HEK293 (cell line): ENCODE measurements around the gene KPNA6.
A peak's percentile ranks its signal among the peaks of the same experiment; 100 is the strongest.

ENCODE experiments used
- CTCF ChIA-PET: fragments of 350-600 bp; formaldehyde crosslinking; extraction: SDS; loops from one replicate; lab custom pipeline; 2021; ENCODE audit warnings: antibody characterized with exemption; lab: Yijun Ruan, JAX
- POLR2A ChIA-PET: fragments of 300-600 bp; formaldehyde crosslinking; extraction: SDS; loops from one replicate; lab custom pipeline; 2020; ENCODE audit warnings: antibody characterized with exemption, inconsistent platforms; lab: Yijun Ruan, JAX
- H3K27ac ChIP-seq: fragments of 200-500 bp; sonication (Bioruptor generic); 2 replicates; pipeline ENCODE4 v1.5.1; 2014; ENCODE audit warnings: low read depth, low read length, control low read depth, inconsistent platforms; ENCODE audit errors: extremely low read depth
- H3K36me3 ChIP-seq, 2 experiments: fragments of 200-500 bp in 1 of 2; sonication (Bioruptor generic) in 1 of 2; 1 replicate in 1 of 2; 2 replicates in 1 of 2; pipeline ENCODE4 v1.5.1; 2014 to 2017; ENCODE audit warnings: inconsistent platforms in 2 of 2, low read length in 2 of 2; ENCODE audit not compliant: control insufficient read depth in 2 of 2, insufficient read depth in 1 of 2
- H3K4me1 ChIP-seq: fragments of 200-500 bp; sonication (Bioruptor generic); 2 replicates; pipeline ENCODE4 v1.5.1; 2014; ENCODE audit warnings: mild to moderate bottlenecking, low read length, inconsistent platforms; ENCODE audit not compliant: control insufficient read depth, insufficient read depth
- H3K4me3 ChIP-seq: 2 replicates; pipeline ENCODE4 v1.5.1; 2011; ENCODE audit warnings: low read depth, mild to moderate bottlenecking, control low read depth, low read length, moderate library complexity
- H3K9me3 ChIP-seq: fragments of 200-500 bp; sonication (Bioruptor generic); 2 replicates; pipeline ENCODE4 v1.5.1; 2014; ENCODE audit warnings: low read depth, low read length, inconsistent platforms; ENCODE audit not compliant: control insufficient read depth, insufficient read depth
- BCL11B ChIP-seq: fragments of 450-650 bp; formaldehyde crosslinking; IDR thresholded peaks from 2 replicates; pipeline ENCODE4 v1.5.1; 2016; ENCODE audit warnings: low read depth, missing biosample characterization, missing genetic modification characterization
- HOXA7 ChIP-seq: sonication (generic); formaldehyde crosslinking; IDR thresholded peaks from 2 replicates; pipeline ENCODE4 v1.8.1; 2022; ENCODE audit warnings: missing genetic modification reagents, borderline replicate concordance
- MZF1 ChIP-seq: fragments of 450-650 bp; formaldehyde crosslinking; IDR thresholded peaks from 2 replicates; pipeline ENCODE4 v1.5.1; 2017; ENCODE audit warnings: missing biosample characterization, missing genetic modification characterization, borderline replicate concordance
- SALL2 ChIP-seq: fragments of 450-650 bp; formaldehyde crosslinking; IDR thresholded peaks from 2 replicates; pipeline ENCODE4 v1.5.0; 2017; ENCODE audit warnings: missing biosample characterization, mild to moderate bottlenecking, missing genetic modification characterization, borderline replicate concordance
- SP2 ChIP-seq: fragments of 450-650 bp; formaldehyde crosslinking; IDR thresholded peaks from 2 replicates; pipeline ENCODE4 v1.5.1; 2016; ENCODE audit warnings: missing biosample characterization, missing genetic modification characterization
- SP3 ChIP-seq: fragments of 450-650 bp; formaldehyde crosslinking; IDR thresholded peaks from 2 replicates; pipeline ENCODE4 v1.5.1; 2016; ENCODE audit warnings: missing biosample characterization, missing genetic modification characterization
- ZBTB48 ChIP-seq: fragments of 450-650 bp; formaldehyde crosslinking; IDR thresholded peaks from 2 replicates; pipeline ENCODE4 v1.5.1; 2016; ENCODE audit warnings: missing biosample characterization, missing genetic modification characterization
- ZNF302 ChIP-seq: fragments of 450-650 bp; formaldehyde crosslinking; IDR thresholded peaks from 2 replicates; pipeline ENCODE4 v1.5.1; 2016; ENCODE audit warnings: missing biosample characterization, missing genetic modification characterization, low read depth
- ZNF341 ChIP-seq: fragments of 450-650 bp; formaldehyde crosslinking; IDR thresholded peaks from 2 replicates; pipeline ENCODE4; 2016; ENCODE audit warnings: low read depth, missing biosample characterization, missing genetic modification characterization
- ZNF426 ChIP-seq: fragments of 450-650 bp; formaldehyde crosslinking; IDR thresholded peaks from 2 replicates; pipeline ENCODE4 v1.5.1; 2017; ENCODE audit warnings: missing biosample characterization, missing genetic modification characterization, mild to moderate bottlenecking, inconsistent platforms, moderate library complexity
- ZNF501 ChIP-seq: fragments of 450-650 bp; formaldehyde crosslinking; IDR thresholded peaks from 2 replicates; pipeline ENCODE4 v1.5.1; 2016; ENCODE audit warnings: missing biosample characterization, missing genetic modification characterization
- ZNF560 ChIP-seq: fragments of 450-650 bp; formaldehyde crosslinking; IDR thresholded peaks from 2 replicates; pipeline ENCODE4 v1.5.1; 2017; ENCODE audit warnings: missing biosample characterization, missing genetic modification characterization, borderline replicate concordance
- ZNF623 ChIP-seq: fragments of 450-650 bp; formaldehyde crosslinking; IDR thresholded peaks from 2 replicates; pipeline ENCODE4 v1.5.1; 2016; ENCODE audit warnings: missing biosample characterization, missing genetic modification characterization
- ZNF629 ChIP-seq: fragments of 450-650 bp; formaldehyde crosslinking; IDR thresholded peaks from 2 replicates; pipeline ENCODE4 v1.5.1; 2017; ENCODE audit warnings: missing biosample characterization, missing genetic modification characterization
- TF ChIP-seq, protein P1 (sequence below): fragments of 450-650 bp; formaldehyde crosslinking; IDR thresholded peaks from 2 replicates; pipeline ENCODE4 v1.5.1; 2017; ENCODE audit warnings: missing biosample characterization, missing genetic modification characterization
- TF ChIP-seq, protein P2 (sequence below): fragments of 450-650 bp; formaldehyde crosslinking; conservative IDR thresholded peaks from 2 replicates; pipeline ENCODE4 v1.5.1; 2016; ENCODE audit warnings: low read depth, missing biosample characterization, missing genetic modification characterization
- TF ChIP-seq, protein P3 (sequence below): fragments of 450-650 bp; formaldehyde crosslinking; IDR thresholded peaks from 2 replicates; pipeline ENCODE4 v1.5.1; 2017; ENCODE audit warnings: missing biosample characterization, mild to moderate bottlenecking, missing genetic modification characterization, moderate library complexity
- TF ChIP-seq, protein P4 (sequence below): fragments of 450-650 bp; formaldehyde crosslinking; IDR thresholded peaks from 2 replicates; pipeline ENCODE4 v1.5.1; 2016; ENCODE audit warnings: missing biosample characterization, missing genetic modification characterization, borderline replicate concordance
- TF ChIP-seq, protein P5 (sequence below): fragments of 450-650 bp; formaldehyde crosslinking; IDR thresholded peaks from 2 replicates; pipeline ENCODE4 v1.5.1; 2016; ENCODE audit warnings: missing biosample characterization, missing genetic modification characterization
- TF ChIP-seq, protein P6 (sequence below): fragments of 450-650 bp; formaldehyde crosslinking; IDR thresholded peaks from 2 replicates; pipeline ENCODE4 v1.5.1; 2016; ENCODE audit warnings: missing biosample characterization, missing genetic modification characterization

The KPNA6 gene

DNA sequence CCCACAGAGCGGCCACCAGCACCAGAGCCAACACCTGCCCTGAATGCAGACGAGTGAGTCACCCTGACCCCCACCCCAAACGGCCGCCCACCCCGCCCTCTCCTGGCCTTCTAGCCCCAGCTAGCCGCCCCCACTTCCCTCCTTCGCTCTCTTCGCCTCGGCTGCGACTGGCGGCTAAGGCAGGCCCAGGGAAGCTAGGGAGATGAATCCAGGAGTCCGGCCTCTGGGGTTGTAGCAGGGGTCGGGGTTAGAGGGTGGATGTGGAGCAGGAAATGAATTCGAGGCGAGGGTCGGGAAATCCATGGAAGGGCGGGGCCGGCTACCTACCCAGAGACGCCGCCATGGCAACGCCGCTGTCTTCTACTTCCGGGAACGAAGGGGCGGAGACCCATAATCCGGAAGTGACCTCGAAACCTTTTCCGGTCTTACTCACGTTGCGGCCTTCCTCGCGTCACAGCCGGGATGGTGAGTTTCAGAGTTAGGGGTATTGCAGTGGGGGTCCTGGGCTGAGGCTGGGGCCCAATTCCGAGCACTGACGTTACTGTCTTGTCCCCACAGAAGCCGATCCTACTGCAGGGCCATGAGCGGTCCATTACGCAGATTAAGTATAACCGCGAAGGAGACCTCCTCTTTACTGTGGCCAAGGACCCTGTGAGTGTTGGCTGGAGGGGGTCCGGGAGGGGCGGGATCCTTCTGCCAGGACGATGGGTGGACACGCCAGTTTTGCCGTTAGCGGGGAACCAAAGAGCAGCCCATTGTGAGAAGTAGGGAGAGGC, 114.3 kb downstream of the KPNA6 start, which contains the start of the genes EIF3I and TMEM234:
Gene EIF3I (plus strand): TSS at position 428 of the 776 bp plus-strand sequence. CDS start 35 bp downstream, at position 463.
Gene TMEM234 (minus strand): TSS at position 374 of the 776 bp plus-strand sequence. CDS start 31 bp downstream, at position 343.
- peaks cover 20 to 70% of the 10 kb centered on the region in 2 experiments; a peak in 2 of 3 replicates for H3K36me3 ChIP-seq
- ChIA-PET POLR2A (interaction anchor here (0.6 kb wide), 1 partner anchor 67 kb away, joined by 8 read pairs; no protein-coding TSS in a partner anchor), CTCF (interaction anchor here (2.0 kb wide), 1 partner anchor 26 kb away, joined by 7 read pairs; no protein-coding TSS in a partner anchor)
- TF ChIP-seq ZNF629 (tag by site-specific recombination) = peak; percentile 96
- no peak for TF ChIP-seq ZNF302 (tag by site-specific recombination)
- TF ChIP-seq SP2 (tag by site-specific recombination) = peak; percentile 87
- TF ChIP-seq ZNF560 (tag by site-specific recombination) = no peak
- TF ChIP-seq ZNF341 = peak; percentile 44; the same call in 1 of the 2 replicates
- TF ChIP-seq, protein P1, sequence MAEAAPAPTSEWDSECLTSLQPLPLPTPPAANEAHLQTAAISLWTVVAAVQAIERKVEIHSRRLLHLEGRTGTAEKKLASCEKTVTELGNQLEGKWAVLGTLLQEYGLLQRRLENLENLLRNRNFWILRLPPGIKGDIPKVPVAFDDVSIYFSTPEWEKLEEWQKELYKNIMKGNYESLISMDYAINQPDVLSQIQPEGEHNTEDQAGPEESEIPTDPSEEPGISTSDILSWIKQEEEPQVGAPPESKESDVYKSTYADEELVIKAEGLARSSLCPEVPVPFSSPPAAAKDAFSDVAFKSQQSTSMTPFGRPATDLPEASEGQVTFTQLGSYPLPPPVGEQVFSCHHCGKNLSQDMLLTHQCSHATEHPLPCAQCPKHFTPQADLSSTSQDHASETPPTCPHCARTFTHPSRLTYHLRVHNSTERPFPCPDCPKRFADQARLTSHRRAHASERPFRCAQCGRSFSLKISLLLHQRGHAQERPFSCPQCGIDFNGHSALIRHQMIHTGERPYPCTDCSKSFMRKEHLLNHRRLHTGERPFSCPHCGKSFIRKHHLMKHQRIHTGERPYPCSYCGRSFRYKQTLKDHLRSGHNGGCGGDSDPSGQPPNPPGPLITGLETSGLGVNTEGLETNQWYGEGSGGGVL (tag by site-specific recombination) = peak; percentile 21; the same call in 1 of the 2 replicates
- TF ChIP-seq, protein P2, sequence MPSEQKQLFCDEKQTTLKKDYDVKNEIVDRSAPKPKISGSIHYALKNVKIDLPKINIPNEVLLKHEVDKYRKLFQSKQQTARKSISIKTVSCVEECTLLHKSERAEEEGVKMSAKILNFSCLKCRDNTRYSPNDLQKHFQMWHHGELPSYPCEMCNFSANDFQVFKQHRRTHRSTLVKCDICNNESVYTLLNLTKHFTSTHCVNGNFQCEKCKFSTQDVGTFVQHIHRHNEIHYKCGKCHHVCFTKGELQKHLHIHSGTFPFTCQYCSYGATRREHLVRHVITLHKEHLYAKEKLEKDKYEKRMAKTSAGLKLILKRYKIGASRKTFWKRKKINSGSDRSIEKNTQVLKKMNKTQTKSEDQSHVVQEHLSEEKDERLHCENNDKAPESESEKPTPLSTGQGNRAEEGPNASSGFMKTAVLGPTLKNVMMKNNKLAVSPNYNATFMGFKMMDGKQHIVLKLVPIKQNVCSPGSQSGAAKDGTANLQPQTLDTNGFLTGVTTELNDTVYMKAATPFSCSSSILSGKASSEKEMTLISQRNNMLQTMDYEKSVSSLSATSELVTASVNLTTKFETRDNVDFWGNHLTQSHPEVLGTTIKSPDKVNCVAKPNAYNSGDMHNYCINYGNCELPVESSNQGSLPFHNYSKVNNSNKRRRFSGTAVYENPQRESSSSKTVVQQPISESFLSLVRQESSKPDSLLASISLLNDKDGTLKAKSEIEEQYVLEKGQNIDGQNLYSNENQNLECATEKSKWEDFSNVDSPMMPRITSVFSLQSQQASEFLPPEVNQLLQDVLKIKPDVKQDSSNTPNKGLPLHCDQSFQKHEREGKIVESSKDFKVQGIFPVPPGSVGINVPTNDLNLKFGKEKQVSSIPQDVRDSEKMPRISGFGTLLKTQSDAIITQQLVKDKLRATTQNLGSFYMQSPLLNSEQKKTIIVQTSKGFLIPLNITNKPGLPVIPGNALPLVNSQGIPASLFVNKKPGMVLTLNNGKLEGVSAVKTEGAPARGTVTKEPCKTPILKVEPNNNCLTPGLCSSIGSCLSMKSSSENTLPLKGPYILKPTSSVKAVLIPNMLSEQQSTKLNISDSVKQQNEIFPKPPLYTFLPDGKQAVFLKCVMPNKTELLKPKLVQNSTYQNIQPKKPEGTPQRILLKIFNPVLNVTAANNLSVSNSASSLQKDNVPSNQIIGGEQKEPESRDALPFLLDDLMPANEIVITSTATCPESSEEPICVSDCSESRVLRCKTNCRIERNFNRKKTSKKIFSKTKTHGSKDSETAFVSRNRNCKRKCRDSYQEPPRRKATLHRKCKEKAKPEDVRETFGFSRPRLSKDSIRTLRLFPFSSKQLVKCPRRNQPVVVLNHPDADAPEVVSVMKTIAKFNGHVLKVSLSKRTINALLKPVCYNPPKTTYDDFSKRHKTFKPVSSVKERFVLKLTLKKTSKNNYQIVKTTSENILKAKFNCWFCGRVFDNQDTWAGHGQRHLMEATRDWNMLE (tag by site-specific recombination) = peak; percentile 97
- TF ChIP-seq, protein P3, sequence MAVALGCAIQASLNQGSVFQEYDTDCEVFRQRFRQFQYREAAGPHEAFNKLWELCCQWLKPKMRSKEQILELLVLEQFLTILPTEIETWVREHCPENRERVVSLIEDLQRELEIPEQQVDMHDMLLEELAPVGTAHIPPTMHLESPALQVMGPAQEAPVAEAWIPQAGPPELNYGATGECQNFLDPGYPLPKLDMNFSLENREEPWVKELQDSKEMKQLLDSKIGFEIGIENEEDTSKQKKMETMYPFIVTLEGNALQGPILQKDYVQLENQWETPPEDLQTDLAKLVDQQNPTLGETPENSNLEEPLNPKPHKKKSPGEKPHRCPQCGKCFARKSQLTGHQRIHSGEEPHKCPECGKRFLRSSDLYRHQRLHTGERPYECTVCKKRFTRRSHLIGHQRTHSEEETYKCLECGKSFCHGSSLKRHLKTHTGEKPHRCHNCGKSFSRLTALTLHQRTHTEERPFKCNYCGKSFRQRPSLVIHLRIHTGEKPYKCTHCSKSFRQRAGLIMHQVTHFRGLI (tag by site-specific recombination) = no peak
- TF ChIP-seq SP3 (tag by site-specific recombination) = peak; percentile 90
- TF ChIP-seq ZNF501 (tag by site-specific recombination) = peak; percentile 71; the same call in 1 of the 2 replicates
- TF ChIP-seq ZBTB48 (tag by site-specific recombination) = no peak
- TF ChIP-seq, protein P4, sequence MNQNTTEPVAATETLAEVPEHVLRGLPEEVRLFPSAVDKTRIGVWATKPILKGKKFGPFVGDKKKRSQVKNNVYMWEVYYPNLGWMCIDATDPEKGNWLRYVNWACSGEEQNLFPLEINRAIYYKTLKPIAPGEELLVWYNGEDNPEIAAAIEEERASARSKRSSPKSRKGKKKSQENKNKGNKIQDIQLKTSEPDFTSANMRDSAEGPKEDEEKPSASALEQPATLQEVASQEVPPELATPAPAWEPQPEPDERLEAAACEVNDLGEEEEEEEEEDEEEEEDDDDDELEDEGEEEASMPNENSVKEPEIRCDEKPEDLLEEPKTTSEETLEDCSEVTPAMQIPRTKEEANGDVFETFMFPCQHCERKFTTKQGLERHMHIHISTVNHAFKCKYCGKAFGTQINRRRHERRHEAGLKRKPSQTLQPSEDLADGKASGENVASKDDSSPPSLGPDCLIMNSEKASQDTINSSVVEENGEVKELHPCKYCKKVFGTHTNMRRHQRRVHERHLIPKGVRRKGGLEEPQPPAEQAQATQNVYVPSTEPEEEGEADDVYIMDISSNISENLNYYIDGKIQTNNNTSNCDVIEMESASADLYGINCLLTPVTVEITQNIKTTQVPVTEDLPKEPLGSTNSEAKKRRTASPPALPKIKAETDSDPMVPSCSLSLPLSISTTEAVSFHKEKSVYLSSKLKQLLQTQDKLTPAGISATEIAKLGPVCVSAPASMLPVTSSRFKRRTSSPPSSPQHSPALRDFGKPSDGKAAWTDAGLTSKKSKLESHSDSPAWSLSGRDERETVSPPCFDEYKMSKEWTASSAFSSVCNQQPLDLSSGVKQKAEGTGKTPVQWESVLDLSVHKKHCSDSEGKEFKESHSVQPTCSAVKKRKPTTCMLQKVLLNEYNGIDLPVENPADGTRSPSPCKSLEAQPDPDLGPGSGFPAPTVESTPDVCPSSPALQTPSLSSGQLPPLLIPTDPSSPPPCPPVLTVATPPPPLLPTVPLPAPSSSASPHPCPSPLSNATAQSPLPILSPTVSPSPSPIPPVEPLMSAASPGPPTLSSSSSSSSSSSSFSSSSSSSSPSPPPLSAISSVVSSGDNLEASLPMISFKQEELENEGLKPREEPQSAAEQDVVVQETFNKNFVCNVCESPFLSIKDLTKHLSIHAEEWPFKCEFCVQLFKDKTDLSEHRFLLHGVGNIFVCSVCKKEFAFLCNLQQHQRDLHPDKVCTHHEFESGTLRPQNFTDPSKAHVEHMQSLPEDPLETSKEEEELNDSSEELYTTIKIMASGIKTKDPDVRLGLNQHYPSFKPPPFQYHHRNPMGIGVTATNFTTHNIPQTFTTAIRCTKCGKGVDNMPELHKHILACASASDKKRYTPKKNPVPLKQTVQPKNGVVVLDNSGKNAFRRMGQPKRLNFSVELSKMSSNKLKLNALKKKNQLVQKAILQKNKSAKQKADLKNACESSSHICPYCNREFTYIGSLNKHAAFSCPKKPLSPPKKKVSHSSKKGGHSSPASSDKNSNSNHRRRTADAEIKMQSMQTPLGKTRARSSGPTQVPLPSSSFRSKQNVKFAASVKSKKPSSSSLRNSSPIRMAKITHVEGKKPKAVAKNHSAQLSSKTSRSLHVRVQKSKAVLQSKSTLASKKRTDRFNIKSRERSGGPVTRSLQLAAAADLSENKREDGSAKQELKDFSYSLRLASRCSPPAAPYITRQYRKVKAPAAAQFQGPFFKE (tag by site-specific recombination) = no peak
- TF ChIP-seq ZNF623 (tag by site-specific recombination) = no peak
- no peak for TF ChIP-seq ZNF426 (tag by site-specific recombination)
- TF ChIP-seq SALL2 (tag by site-specific recombination) = no peak
- TF ChIP-seq MZF1 (tag by site-specific recombination) = no peak
- TF ChIP-seq, protein P5, sequence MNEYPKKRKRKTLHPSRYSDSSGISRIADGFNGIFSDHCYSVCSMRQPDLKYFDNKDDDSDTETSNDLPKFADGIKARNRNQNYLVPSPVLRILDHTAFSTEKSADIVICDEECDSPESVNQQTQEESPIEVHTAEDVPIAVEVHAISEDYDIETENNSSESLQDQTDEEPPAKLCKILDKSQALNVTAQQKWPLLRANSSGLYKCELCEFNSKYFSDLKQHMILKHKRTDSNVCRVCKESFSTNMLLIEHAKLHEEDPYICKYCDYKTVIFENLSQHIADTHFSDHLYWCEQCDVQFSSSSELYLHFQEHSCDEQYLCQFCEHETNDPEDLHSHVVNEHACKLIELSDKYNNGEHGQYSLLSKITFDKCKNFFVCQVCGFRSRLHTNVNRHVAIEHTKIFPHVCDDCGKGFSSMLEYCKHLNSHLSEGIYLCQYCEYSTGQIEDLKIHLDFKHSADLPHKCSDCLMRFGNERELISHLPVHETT (tag by site-specific recombination) = peak; percentile 24
- TF ChIP-seq HOXA7 (CRISPR knock-in tag) = no peak
- no peak for TF ChIP-seq BCL11B (tag by site-specific recombination)
- TF ChIP-seq, protein P6, sequence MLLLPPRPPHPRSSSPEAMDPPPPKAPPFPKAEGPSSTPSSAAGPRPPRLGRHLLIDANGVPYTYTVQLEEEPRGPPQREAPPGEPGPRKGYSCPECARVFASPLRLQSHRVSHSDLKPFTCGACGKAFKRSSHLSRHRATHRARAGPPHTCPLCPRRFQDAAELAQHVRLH (tag by site-specific recombination) = peak; percentile 88

More for the DNA sequence above, 114.3 kb downstream of the KPNA6 start, which contains the start of the genes EIF3I and TMEM234:
- Histone ChIP-seq H3K4me1 (peaks cover 2% of the 10 kb centered on the region; the same call in 1 of the 2 replicates), H3K27ac (peak within 1 kb of the TSS; percentile 53), H3K4me3 (peak within 1 kb of the TSS; percentile 83), H3K9me3 (no peaks in the 10 kb centered on the region)
